Fibroblast of the aortic adventitia (primary cell): ENCODE measurements around the gene TEX261. TPM values are rescaled to one million over a fixed set of nuclear protein-coding genes. Genes with fewer than 3 reads are reported as not detected.

Experiments
- DNase-seq: peaks from one replicate; pipeline ENCODE4 v3.0.0-alpha.2; 2010; ENCODE audit warnings: low read depth
- H3K4me3 ChIP-seq: 2 replicates; pipeline ENCODE4 v1.5.1; 2011; ENCODE audit warnings: low read depth, mild to moderate bottlenecking, control low read depth, low read length, moderate library complexity
- CTCF ChIP-seq: IDR thresholded peaks from 2 replicates; pipeline ENCODE4 v1.5.1; 2011; ENCODE audit warnings: mild to moderate bottlenecking, low read length, control low read depth, inconsistent platforms; ENCODE audit not compliant: insufficient read depth
- total RNA-seq: library from RNA; depleted of rRNA; stranded (reverse); fragments of >200 nt; gene quantifications from 2 replicates; pipeline ENCODE4 v1.2.3, GENCODE V29; 2012; ENCODE audit warnings: low replicate concordance

The TEX261 gene
- total RNA-seq, 1 donor, result 44.2 TPM

GRCh38 chr2:70988151-70988550, 6.5 kb downstream of the TEX261 start:
- TF ChIP-seq CTCF, result no peak
- H3K4me3 ChIP-seq, result no peak overlapping the region
- peak; percentile 30 for DNase-seq

- no peak for TF ChIP-seq CTCF
Measured at GRCh38 chr2:70987386-70987785, 7.3 kb downstream of the TEX261 start.

GRCh38 chr2:70986499-70987189, 8.0 kb downstream of the TEX261 start:
- no peak overlapping the region for H3K4me3 ChIP-seq
- TF ChIP-seq CTCF, result no peak
- DNase-seq, result no peak

More at GRCh38 chr2:70987386-70987785, 7.3 kb downstream of the TEX261 start:
- no peak for DNase-seq
- H3K4me3 ChIP-seq, result no peak overlapping the region

GRCh38 chr2:70985956-70986355, 8.7 kb downstream of the TEX261 start:
- DNase-seq, result no peak
- TF ChIP-seq CTCF, result no peak

GRCh38 chr2:70985283-70985688, 9.4 kb downstream of the TEX261 start:
- no peak for DNase-seq
- no peak overlapping the region for H3K4me3 ChIP-seq
- TF ChIP-seq CTCF, result no peak

More at GRCh38 chr2:70985956-70986355, 8.7 kb downstream of the TEX261 start:
- no peak overlapping the region for H3K4me3 ChIP-seq

- TF ChIP-seq CTCF, result peak; percentile 68
- no peak overlapping the region for H3K4me3 ChIP-seq
- DNase-seq, result no peak
Measured at GRCh38 chr2:70984576-70985282, 9.9 kb downstream of the TEX261 start.
